Ovary (tissue), 10 donors: Measurements from ENCODE around the gene GTF3C4. TPM values are rescaled to one million over a fixed set of nuclear protein-coding genes. Genes with fewer than 3 reads are reported as not detected.

ENCODE experiments used
- DNase-seq, 5 donors: peaks; one replicate each; pipeline ENCODE4 v3.0.0-alpha.2; 2019 to 2020
- H3K27ac ChIP-seq, 2 donors: fragments of 200-600 bp; one replicate each; pipeline versions ENCODE4 v1.5.1 to v1.8.0; 2019 to 2022
- H3K27me3 ChIP-seq: fragments of 200-600 bp; one replicate; pipeline ENCODE4 v1.8.0; 2022
- H3K36me3 ChIP-seq: fragments of 200-600 bp; sonication (generic); one replicate; pipeline ENCODE4 v1.5.1; 2019
- H3K4me1 ChIP-seq: one replicate; pipeline ENCODE4 v1.8.1; 2013; ENCODE audit warnings: mild to moderate bottlenecking, moderate library complexity; ENCODE audit not compliant: insufficient read depth
- H3K4me3 ChIP-seq: fragments of 200-600 bp; sonication (generic); one replicate; pipeline ENCODE4 v1.5.1; 2017
- H3K9me3 ChIP-seq, 2 donors: fragments of 200-600 bp in 1 of 2; sonication (generic) in 1 of 2; one replicate each; pipeline versions ENCODE4 v1.5.1 to v1.8.1; 2013 to 2019; ENCODE audit warnings: mild to moderate bottlenecking in 1 of 2, moderate library complexity in 1 of 2
- EP300 ChIP-seq: sonication (generic); formaldehyde crosslinking; IDR thresholded peaks from one replicate; pipeline ENCODE4 v1.6.1; 2017; ENCODE audit warnings: antibody characterized with exemption
- POLR2A ChIP-seq: fragments of 450-650 bp; IDR thresholded peaks from one replicate; pipeline ENCODE4 v1.6.1; 2017; ENCODE audit warnings: antibody characterized with exemption, mild to moderate bottlenecking, moderate library complexity
- WGBS, 3 donors: extraction: QIAGEN DNeasy Blood & Tissue Kit in 1 of 3; methylation state at CpG; one replicate each; pipeline versions ENCODE4 v1.1.5 to v1.1.7; 2013 to 2017; 5-methylcytosine and 5-hydroxymethylcytosine counted together
- intact Hi-C, 4 donors: fragments of 100-400 bp; cut with DNase I; formaldehyde crosslinking; loops; one replicate each; pipeline versions ENCODE4 v1.11.0 to v1.15.1; 2022 to 2023
- long read RNA-seq, 3 donors: library from polyadenylated mRNA in 2 of 3; unstranded in 2 of 3; transcript quantifications; one replicate each; pipeline ENCODE4 v2.0.0 and lab custom pipeline, GENCODE V29; 2021 to 2026
- polyA plus RNA-seq, 2 donors: library from polyadenylated mRNA; stranded (reverse); fragments of 200-250 nt in 1 of 2; fragments of 350-450 nt in 1 of 2; fragmentation: Illumina TruSeq in 1 of 2; extraction: RNeasy Lipid Tissue Mini Kit (QIAGEN cat#74804) in 1 of 2; gene quantifications; one replicate each; pipeline ENCODE4 v1.2.3, GENCODE V29; 2013 to 2014
- total RNA-seq, 7 donors: library from RNA; depleted of rRNA in 2 of 7; stranded (reverse); fragments of >200 nt in 2 of 7; fragmentation: NEBNext Ultra II Directional in 3 of 7; extraction: Animal tissue kit (Norgen Biotek cat#: 25700) in 3 of 7; gene quantifications; one replicate each; pipeline versions ENCODE4 v1.1.0 to v1.2.4, GENCODE V29; 2016 to 2023
- TF ChIP-seq, protein P1 (sequence below), 3 donors: fragments of 450-650 bp in 2 of 3; fragments of 200-600 bp in 1 of 3; IDR thresholded peaks; one replicate each; pipeline versions ENCODE4 v1.5.1 to v1.8.0; 2016 to 2022; ENCODE audit warnings: antibody characterized with exemption in 3 of 3, mild to moderate bottlenecking in 1 of 3
- donor health status: DM: no; HTN: no; CAD: no; lungs with moderate emphysema.
- donor health status: DM: no; HTN: no; CAD: no.
- donor health status: Bipolar disorder and iron deficiency.
- donor health status: DM: yes; HTN: yes; CAD: no.
- donor health status: DM: no; HTN: no; CAD: no.
- donor health status: DM: yes; HTN: yes; CAD: no.

The GTF3C4 gene, protein sequence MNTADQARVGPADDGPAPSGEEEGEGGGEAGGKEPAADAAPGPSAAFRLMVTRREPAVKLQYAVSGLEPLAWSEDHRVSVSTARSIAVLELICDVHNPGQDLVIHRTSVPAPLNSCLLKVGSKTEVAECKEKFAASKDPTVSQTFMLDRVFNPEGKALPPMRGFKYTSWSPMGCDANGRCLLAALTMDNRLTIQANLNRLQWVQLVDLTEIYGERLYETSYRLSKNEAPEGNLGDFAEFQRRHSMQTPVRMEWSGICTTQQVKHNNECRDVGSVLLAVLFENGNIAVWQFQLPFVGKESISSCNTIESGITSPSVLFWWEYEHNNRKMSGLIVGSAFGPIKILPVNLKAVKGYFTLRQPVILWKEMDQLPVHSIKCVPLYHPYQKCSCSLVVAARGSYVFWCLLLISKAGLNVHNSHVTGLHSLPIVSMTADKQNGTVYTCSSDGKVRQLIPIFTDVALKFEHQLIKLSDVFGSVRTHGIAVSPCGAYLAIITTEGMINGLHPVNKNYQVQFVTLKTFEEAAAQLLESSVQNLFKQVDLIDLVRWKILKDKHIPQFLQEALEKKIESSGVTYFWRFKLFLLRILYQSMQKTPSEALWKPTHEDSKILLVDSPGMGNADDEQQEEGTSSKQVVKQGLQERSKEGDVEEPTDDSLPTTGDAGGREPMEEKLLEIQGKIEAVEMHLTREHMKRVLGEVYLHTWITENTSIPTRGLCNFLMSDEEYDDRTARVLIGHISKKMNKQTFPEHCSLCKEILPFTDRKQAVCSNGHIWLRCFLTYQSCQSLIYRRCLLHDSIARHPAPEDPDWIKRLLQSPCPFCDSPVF
- total RNA-seq (10 to 100 TPM in 6 of 7 donors, 1 to 10 TPM in 1; 9.8 to 19.4 (median 17.8) TPM), polyA plus RNA-seq (10 to 100 TPM in 1 of 2 donors, 1 to 10 TPM in 1; 7.0 to 14.6 TPM)
- long read RNA-seq, donor 1, full-length matches to known transcripts, result 1 of 9 reads
- long read RNA-seq, donor 1, partial matches to known transcripts, result 8 of 9 reads
- long read RNA-seq, donor 1, other reads (novel, unspliced or antisense), result 0 of 9 reads
- long read RNA-seq, donor 2, full-length matches to known transcripts, result 9 of 31 reads
- long read RNA-seq, donor 2, partial matches to known transcripts, result 22 of 31 reads
- long read RNA-seq, donor 2, other reads (novel, unspliced or antisense), result 0 of 31 reads
- long read RNA-seq, donor 3, full-length matches to known transcripts, result 50 of 67 reads
- long read RNA-seq, donor 3, partial matches to known transcripts, result 5 of 67 reads
- long read RNA-seq, donor 3, other reads (novel, unspliced or antisense), result 12 of 67 reads

DNA sequence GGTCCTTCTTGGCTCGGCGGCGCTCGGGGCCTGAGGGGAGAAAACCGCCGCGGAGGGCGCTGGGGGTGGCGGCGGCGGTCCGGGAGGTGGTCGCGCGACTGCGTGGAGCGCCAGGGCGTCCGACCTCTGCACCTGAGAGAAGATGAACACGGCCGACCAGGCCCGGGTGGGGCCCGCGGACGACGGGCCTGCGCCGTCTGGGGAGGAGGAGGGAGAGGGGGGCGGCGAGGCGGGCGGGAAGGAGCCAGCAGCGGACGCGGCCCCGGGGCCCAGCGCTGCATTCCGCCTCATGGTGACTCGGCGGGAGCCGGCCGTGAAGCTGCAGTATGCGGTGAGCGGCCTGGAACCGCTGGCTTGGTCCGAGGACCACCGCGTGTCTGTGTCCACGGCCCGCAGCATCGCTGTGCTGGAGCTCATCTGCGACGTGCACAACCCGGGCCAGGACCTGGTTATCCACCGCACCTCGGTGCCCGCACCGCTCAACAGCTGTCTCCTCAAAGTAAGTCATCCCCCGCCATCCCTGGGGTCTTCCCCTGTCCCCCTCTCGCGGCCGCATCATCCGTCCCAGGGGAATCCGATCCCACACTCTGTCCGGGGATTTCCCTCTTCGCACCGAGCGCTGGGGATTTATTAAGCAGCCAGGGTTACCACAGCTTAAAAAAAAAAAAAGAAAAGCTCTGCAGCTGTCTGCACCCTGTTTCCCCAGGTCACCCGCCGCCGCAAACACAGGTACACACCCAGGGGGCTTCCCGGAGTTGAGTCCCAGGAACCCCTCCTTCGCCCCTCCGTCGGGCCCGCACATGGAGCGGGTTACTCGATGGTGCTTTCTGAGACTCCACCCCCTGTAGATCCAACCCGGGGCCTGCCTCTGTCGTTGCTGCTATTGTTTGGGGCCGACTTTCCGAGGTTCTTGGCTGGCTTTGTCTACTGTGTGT is at the start of gene GTF3C4:
Gene GTF3C4 (plus strand): TSS at position 8 of the 935 bp plus-strand sequence. CDS start 135 bp downstream, at position 143.
- H3K4me3 ChIP-seq, result peak within 1 kb of the TSS; percentile 92
- no peaks in the 10 kb centered on the region for H3K27me3 ChIP-seq
- intact Hi-C loops, result loop anchor here in 2 of 4 donors (5.0 to 10.0 kb wide), 2 partner anchors 102 to 104 kb away; no protein-coding TSS in a partner anchor
- peak within 1 kb of the TSS; percentile 82 to 98 for H3K27ac ChIP-seq
- H3K9me3 ChIP-seq, result no peaks in the 10 kb centered on the region
- H3K36me3 ChIP-seq, result no peaks in the 10 kb centered on the region
- H3K4me1 ChIP-seq, result peaks cover 5% of the 10 kb centered on the region
- peak in 3 of 5 donors; percentile 47 to 92 (median 47) for DNase-seq
- TF ChIP-seq, protein P1, sequence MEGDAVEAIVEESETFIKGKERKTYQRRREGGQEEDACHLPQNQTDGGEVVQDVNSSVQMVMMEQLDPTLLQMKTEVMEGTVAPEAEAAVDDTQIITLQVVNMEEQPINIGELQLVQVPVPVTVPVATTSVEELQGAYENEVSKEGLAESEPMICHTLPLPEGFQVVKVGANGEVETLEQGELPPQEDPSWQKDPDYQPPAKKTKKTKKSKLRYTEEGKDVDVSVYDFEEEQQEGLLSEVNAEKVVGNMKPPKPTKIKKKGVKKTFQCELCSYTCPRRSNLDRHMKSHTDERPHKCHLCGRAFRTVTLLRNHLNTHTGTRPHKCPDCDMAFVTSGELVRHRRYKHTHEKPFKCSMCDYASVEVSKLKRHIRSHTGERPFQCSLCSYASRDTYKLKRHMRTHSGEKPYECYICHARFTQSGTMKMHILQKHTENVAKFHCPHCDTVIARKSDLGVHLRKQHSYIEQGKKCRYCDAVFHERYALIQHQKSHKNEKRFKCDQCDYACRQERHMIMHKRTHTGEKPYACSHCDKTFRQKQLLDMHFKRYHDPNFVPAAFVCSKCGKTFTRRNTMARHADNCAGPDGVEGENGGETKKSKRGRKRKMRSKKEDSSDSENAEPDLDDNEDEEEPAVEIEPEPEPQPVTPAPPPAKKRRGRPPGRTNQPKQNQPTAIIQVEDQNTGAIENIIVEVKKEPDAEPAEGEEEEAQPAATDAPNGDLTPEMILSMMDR (IDR thresholded peaks at IDR 0.05), result no peak
- TF ChIP-seq EP300, result no peak
- TF ChIP-seq POLR2A, result no peak
- 0% methylated on average over 47 to 82 of the region's 82 CpGs for WGBS, 3 donors

DNA sequence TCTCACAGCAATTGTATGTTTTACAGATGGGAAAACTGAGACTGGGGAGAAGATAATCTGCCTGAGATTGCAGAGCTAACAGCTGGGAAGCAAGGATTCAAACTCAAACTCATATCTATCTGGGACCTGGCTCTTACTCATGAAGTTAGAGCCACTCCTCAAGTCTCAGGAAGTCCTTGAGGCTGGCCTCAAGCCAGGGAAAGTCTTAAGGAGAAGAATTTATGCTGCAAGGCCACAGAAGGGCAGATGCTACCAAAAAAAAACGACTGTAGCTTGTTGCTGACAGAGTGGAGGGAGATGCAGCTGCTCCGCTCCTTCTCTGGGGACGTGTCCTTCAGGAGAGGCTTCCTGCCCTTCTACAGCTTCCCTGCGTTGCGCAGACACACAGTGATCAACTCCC is 48.1 kb upstream of the GTF3C4 start:
- no peaks in the 10 kb centered on the region for H3K9me3 ChIP-seq
- no peaks in the 10 kb centered on the region for H3K36me3 ChIP-seq
- TF ChIP-seq POLR2A (no peak), EP300 (no peak)
- TF ChIP-seq, protein P1 (IDR thresholded peaks at IDR 0.05), result no peak
- H3K27me3 ChIP-seq, result no peaks in the 10 kb centered on the region
- intact Hi-C loops, result no loop called here
- WGBS, 3 donors, result 64 to 66% (median 65%) methylated on average over 5 of the region's 5 CpGs
- H3K27ac ChIP-seq, result no peak overlapping the region
- no peak for DNase-seq
- H3K4me1 ChIP-seq, result no peaks in the 10 kb centered on the region
- H3K4me3 ChIP-seq, result no peak overlapping the region

DNA sequence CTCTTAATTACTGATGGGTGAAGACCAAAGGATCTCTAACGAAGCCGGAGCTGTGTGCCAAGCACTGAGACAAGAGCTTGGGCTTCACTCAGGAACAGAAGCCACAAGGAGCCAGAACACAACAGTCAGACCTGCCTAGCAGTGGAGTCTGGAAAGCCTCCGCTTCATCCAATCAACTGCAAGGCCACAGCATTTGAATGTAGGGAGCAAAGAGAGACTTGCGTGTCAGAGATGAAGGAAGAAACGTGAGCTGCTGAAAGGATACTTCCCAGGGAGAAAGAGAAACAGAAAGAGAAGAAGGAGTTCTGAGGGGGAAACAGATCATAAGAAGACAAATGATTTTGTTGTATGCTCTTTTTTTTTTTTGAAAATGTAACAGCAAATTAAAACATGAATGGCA is 44.0 kb upstream of the GTF3C4 start:
- intact Hi-C loops, result no loop called here
- Histone ChIP-seq H3K27ac (no peak overlapping the region), H3K36me3 (peaks cover 4% of the 10 kb centered on the region), H3K4me1 (no peaks in the 10 kb centered on the region), H3K4me3 (no peak overlapping the region), H3K9me3 (no peaks in the 10 kb centered on the region), H3K27me3 (no peaks in the 10 kb centered on the region)
- no peak for DNase-seq
- WGBS, 3 donors, result 77 to 81% (median 81%) methylated on average over 5 of the region's 5 CpGs
- TF ChIP-seq POLR2A, result no peak
- no peak for TF ChIP-seq EP300
- TF ChIP-seq, protein P1 (IDR thresholded peaks at IDR 0.05), result no peak
